ENCODE data around the gene ABHD16A. TPM values are rescaled to one million over a fixed set of nuclear protein-coding genes. Genes with fewer than 3 reads are reported as not detected.

Gene ABHD16A
- total and polyA plus RNA-seq, 2 of the 13 experiments (the other 11 are each of a cell fraction or from before 2014, with no cell fraction given): 43.5 to 45.4 TPM

GRCh38 chr6:31665501-31666336, 37.4 kb downstream of the ABHD16A start, which contains the start of gene CSNK2B (continued):
- TF ChIP-seq, protein P1, sequence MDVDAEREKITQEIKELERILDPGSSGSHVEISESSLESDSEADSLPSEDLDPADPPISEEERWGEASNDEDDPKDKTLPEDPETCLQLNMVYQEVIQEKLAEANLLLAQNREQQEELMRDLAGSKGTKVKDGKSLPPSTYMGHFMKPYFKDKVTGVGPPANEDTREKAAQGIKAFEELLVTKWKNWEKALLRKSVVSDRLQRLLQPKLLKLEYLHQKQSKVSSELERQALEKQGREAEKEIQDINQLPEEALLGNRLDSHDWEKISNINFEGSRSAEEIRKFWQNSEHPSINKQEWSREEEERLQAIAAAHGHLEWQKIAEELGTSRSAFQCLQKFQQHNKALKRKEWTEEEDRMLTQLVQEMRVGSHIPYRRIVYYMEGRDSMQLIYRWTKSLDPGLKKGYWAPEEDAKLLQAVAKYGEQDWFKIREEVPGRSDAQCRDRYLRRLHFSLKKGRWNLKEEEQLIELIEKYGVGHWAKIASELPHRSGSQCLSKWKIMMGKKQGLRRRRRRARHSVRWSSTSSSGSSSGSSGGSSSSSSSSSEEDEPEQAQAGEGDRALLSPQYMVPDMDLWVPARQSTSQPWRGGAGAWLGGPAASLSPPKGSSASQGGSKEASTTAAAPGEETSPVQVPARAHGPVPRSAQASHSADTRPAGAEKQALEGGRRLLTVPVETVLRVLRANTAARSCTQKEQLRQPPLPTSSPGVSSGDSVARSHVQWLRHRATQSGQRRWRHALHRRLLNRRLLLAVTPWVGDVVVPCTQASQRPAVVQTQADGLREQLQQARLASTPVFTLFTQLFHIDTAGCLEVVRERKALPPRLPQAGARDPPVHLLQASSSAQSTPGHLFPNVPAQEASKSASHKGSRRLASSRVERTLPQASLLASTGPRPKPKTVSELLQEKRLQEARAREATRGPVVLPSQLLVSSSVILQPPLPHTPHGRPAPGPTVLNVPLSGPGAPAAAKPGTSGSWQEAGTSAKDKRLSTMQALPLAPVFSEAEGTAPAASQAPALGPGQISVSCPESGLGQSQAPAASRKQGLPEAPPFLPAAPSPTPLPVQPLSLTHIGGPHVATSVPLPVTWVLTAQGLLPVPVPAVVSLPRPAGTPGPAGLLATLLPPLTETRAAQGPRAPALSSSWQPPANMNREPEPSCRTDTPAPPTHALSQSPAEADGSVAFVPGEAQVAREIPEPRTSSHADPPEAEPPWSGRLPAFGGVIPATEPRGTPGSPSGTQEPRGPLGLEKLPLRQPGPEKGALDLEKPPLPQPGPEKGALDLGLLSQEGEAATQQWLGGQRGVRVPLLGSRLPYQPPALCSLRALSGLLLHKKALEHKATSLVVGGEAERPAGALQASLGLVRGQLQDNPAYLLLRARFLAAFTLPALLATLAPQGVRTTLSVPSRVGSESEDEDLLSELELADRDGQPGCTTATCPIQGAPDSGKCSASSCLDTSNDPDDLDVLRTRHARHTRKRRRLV (CRISPR knock-in tag; IDR thresholded peaks at IDR 0.05): peak; percentile 61; the same call in 1 of the 2 replicates
- peak; percentile 80 for TF ChIP-seq POLR2AphosphoS5 (IDR thresholded peaks at IDR 0.05; ENCODE audit: low read depth, low read length)
- no peak for TF ChIP-seq TRIM22 (IDR thresholded peaks at IDR 0.05)
- TF ChIP-seq, protein P2, sequence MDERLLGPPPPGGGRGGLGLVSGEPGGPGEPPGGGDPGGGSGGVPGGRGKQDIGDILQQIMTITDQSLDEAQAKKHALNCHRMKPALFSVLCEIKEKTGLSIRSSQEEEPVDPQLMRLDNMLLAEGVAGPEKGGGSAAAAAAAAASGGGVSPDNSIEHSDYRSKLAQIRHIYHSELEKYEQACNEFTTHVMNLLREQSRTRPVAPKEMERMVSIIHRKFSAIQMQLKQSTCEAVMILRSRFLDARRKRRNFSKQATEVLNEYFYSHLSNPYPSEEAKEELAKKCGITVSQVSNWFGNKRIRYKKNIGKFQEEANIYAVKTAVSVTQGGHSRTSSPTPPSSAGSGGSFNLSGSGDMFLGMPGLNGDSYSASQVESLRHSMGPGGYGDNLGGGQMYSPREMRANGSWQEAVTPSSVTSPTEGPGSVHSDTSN (CRISPR knock-in tag; IDR thresholded peaks at IDR 0.05): no peak; the same call in 1 of the 2 replicates
- 0 out of 2 replicates have a peak, but pooled peaks have one; percentile 21 for TF ChIP-seq KDM3A (CRISPR knock-in tag; IDR thresholded peaks at IDR 0.05; ENCODE audit: low read depth)
- peak; percentile 20; the same call in 1 of the 2 replicates for TF ChIP-seq DMTF1 (CRISPR knock-in tag; IDR thresholded peaks at IDR 0.05)
- TF ChIP-seq ZNF644 (CRISPR knock-in tag; IDR thresholded peaks at IDR 0.05; ENCODE audit: low read depth): no peak
- 0 out of 2 replicates have a peak, but pooled peaks have one; percentile 51 for TF ChIP-seq GATA4 (IDR thresholded peaks at IDR 0.05; ENCODE audit: borderline replicate concordance, low read depth)
- TF ChIP-seq PLRG1 (conservative IDR thresholded peaks at IDR 0.05): no peak
- TF ChIP-seq, protein P3, sequence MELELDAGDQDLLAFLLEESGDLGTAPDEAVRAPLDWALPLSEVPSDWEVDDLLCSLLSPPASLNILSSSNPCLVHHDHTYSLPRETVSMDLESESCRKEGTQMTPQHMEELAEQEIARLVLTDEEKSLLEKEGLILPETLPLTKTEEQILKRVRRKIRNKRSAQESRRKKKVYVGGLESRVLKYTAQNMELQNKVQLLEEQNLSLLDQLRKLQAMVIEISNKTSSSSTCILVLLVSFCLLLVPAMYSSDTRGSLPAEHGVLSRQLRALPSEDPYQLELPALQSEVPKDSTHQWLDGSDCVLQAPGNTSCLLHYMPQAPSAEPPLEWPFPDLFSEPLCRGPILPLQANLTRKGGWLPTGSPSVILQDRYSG (CRISPR knock-in tag; IDR thresholded peaks at IDR 0.05): peak; percentile 74; the same call in 1 of the 2 replicates
- peak; percentile 90 for TF ChIP-seq DRAP1 (CRISPR knock-in tag; IDR thresholded peaks at IDR 0.05)
- TF ChIP-seq ZNF792 (CRISPR knock-in tag; IDR thresholded peaks at IDR 0.05): no peak; the same call in none of the 2 replicates
- no peak for TF ChIP-seq HNF4A (CRISPR knock-in tag; IDR thresholded peaks at IDR 0.05)
